GM12801 (cell line): ENCODE data around the gene TMEM200B.

ENCODE experiments used
- CTCF ChIP-seq: IDR thresholded peaks from one replicate; pipeline ENCODE4 v1.5.1; 2011; ENCODE audit warnings: control low read depth; ENCODE audit not compliant: insufficient read length; ENCODE audit errors: extremely low read depth

Gene TMEM200B

GRCh38 chr1:29077155-29077554 lies 46.5 kb downstream of the TMEM200B start:
- TF ChIP-seq CTCF: no peak
